IMR-90 (cell line): ENCODE results near the gene WIPF1. TPM values are rescaled to one million over a fixed set of nuclear protein-coding genes. Genes with fewer than 3 reads are reported as not detected.

Experiments used
- ATAC-seq: fragments of 200-7000 bp; cut with Tn5 transposase; 2 replicates; pipeline ENCODE4 v1.9.1; 2020; ENCODE audit warnings: low read depth, mild to moderate bottlenecking, moderate library complexity
- BruUV-seq: library from RNA; stranded (reverse); fragments of 400-500 nt; replicated peaks from 2 replicates; lab custom pipeline; 2021; lab: Mats Ljungman, UMichigan
- CTCF ChIA-PET: fragments of 300-600 bp; formaldehyde crosslinking; extraction: SDS; loops from one replicate; lab custom pipeline; 2021; ENCODE audit warnings: antibody characterized with exemption; lab: Yijun Ruan, JAX
- POLR2A ChIA-PET: fragments of 300-600 bp; sonication (Branson Sonifier 250); formaldehyde crosslinking; loops from one replicate; lab custom pipeline; 2022; ENCODE audit warnings: antibody characterized with exemption; ENCODE audit not compliant: unreplicated experiment; lab: Charles Lee
- DNase-seq: peaks from one replicate; pipeline ENCODE4 v3.0.0; 2013
- H2AFZ ChIP-seq: replicated peaks from 2 replicates; pipeline ENCODE3; 2013; ENCODE audit warnings: low read length, mild to moderate bottlenecking; ENCODE audit not compliant: poor library complexity
- H2AK5ac ChIP-seq: 2 replicates; pipeline ENCODE4 v1.6.1; 2013; ENCODE audit warnings: low read depth, low read length, inconsistent platforms
- H2AK9ac ChIP-seq: replicated peaks from 2 replicates; pipeline ENCODE3; 2013; ENCODE audit warnings: mild to moderate bottlenecking, low read depth, low read length, moderate library complexity; ENCODE audit not compliant: poor library complexity
- H2BK120ac ChIP-seq: 2 replicates; pipeline ENCODE4 v1.6.1; 2013; ENCODE audit warnings: low read depth, low read length, inconsistent platforms
- H2BK15ac ChIP-seq: 3 replicates; pipeline ENCODE4 v1.6.1; 2013; ENCODE audit warnings: low read depth, low read length, inconsistent platforms
- H2BK20ac ChIP-seq: 2 replicates; pipeline ENCODE4 v1.6.1; 2013; ENCODE audit warnings: low read depth, mild to moderate bottlenecking, inconsistent platforms, low read length, moderate library complexity
- H2BK5ac ChIP-seq: 2 replicates; pipeline ENCODE4 v1.6.1; 2013; ENCODE audit warnings: mild to moderate bottlenecking, low read depth, low read length, inconsistent platforms; ENCODE audit not compliant: poor library complexity, severe bottlenecking
- H3K14ac ChIP-seq: replicated peaks from 2 replicates; pipeline ENCODE4 v1.6.1; 2013; ENCODE audit warnings: low read depth, low read length, inconsistent platforms
- H3K18ac ChIP-seq: 2 replicates; pipeline ENCODE4 v1.6.1; 2013; ENCODE audit warnings: low read depth, low read length, control low read depth
- H3K23ac ChIP-seq: 2 replicates; pipeline ENCODE4 v1.6.1; 2013; ENCODE audit warnings: low read depth, low read length, inconsistent platforms
- H3K27ac ChIP-seq: 2 replicates; pipeline ENCODE4 v1.5.1; 2013; ENCODE audit warnings: mild to moderate bottlenecking, control low read depth, low read length; ENCODE audit not compliant: insufficient read depth
- H3K27me3 ChIP-seq: 2 replicates; pipeline ENCODE4 v1.6.1; 2013; ENCODE audit warnings: low read length; ENCODE audit not compliant: control insufficient read depth, insufficient read depth
- H3K36me3 ChIP-seq: 2 replicates; pipeline ENCODE4 v1.6.1; 2013; ENCODE audit warnings: low read length, mixed read lengths; ENCODE audit not compliant: control insufficient read depth, insufficient read depth
- H3K4ac ChIP-seq: 2 replicates; pipeline ENCODE4 v1.6.1; 2013; ENCODE audit warnings: low read depth, low read length, inconsistent platforms
- H3K4me1 ChIP-seq: 2 replicates; pipeline ENCODE4 v1.6.1; 2013; ENCODE audit warnings: low read length, mixed read lengths; ENCODE audit not compliant: control insufficient read depth, insufficient read depth
- H3K4me2 ChIP-seq: 2 replicates; pipeline ENCODE4 v1.6.1; 2013; ENCODE audit warnings: low read depth, mild to moderate bottlenecking, control low read depth, low read length, moderate library complexity
- H3K4me3 ChIP-seq: 2 replicates; pipeline ENCODE4 v1.5.1; 2013; ENCODE audit warnings: low read depth, mild to moderate bottlenecking, control low read depth, low read length, moderate library complexity; ENCODE audit not compliant: insufficient read depth
- H3K56ac ChIP-seq: 2 replicates; pipeline ENCODE4 v1.6.1; 2013; ENCODE audit warnings: low read length, inconsistent platforms; ENCODE audit not compliant: insufficient read depth; ENCODE audit errors: extremely low read depth
- H3K79me1 ChIP-seq, 2 experiments: 2 replicates each; pipeline ENCODE4 v1.6.1; 2013; ENCODE audit warnings: low read length in 2 of 2, inconsistent platforms in 1 of 2, low read depth in 1 of 2
- H3K9ac ChIP-seq: 2 replicates; pipeline ENCODE4 v1.6.1; 2013; ENCODE audit warnings: low read depth, low read length, control low read depth
- H3K9me1 ChIP-seq: 2 replicates; pipeline ENCODE4 v1.6.1; 2013; ENCODE audit warnings: low read length, inconsistent platforms; ENCODE audit not compliant: insufficient read depth
- H3K9me3 ChIP-seq: 2 replicates; pipeline ENCODE4 v1.6.1; 2013; ENCODE audit warnings: low read length; ENCODE audit not compliant: control insufficient read depth, insufficient read depth
- H4K20me1 ChIP-seq: 2 replicates; pipeline ENCODE4 v1.6.1; 2013; ENCODE audit warnings: low read length, inconsistent platforms; ENCODE audit not compliant: insufficient read depth
- H4K5ac ChIP-seq: 2 replicates; pipeline ENCODE4 v1.6.1; 2013; ENCODE audit warnings: mild to moderate bottlenecking, low read depth, low read length, control low read depth
- H4K8ac ChIP-seq, 2 experiments: 2 replicates each; pipeline ENCODE4 v1.6.1; 2013; ENCODE audit warnings: low read depth in 2 of 2, low read length in 2 of 2, control low read depth in 1 of 2, inconsistent platforms in 1 of 2
- H4K91ac ChIP-seq: 2 replicates; pipeline ENCODE4 v1.6.1; 2013; ENCODE audit warnings: low read depth, low read length, inconsistent platforms; ENCODE audit not compliant: insufficient read depth
- CEBPB ChIP-seq: IDR thresholded peaks from 2 replicates; pipeline ENCODE4 v1.6.1; 2012; ENCODE audit warnings: low read depth, low read length, improper control_type of control experiment
- CHD1 ChIP-seq: IDR thresholded peaks from 2 replicates; pipeline ENCODE4 v1.6.1; 2012; ENCODE audit warnings: low read depth, low read length, improper control_type of control experiment
- FOS ChIP-seq: fragments of 150-350 bp; IDR thresholded peaks from 2 replicates; pipeline ENCODE4 v1.6.1; 2016; ENCODE audit warnings: low read depth, low read length
- MAFK ChIP-seq: IDR thresholded peaks from 2 replicates; pipeline ENCODE4 v1.6.1; 2012; ENCODE audit warnings: low read depth, low read length, improper control_type of control experiment
- MXI1 ChIP-seq: IDR thresholded peaks from 2 replicates; pipeline ENCODE4 v1.6.1; 2012; ENCODE audit warnings: low read depth, mild to moderate bottlenecking, low read length, moderate library complexity, borderline replicate concordance
- NFE2L2 ChIP-seq: fragments of 150-350 bp; IDR thresholded peaks from 2 replicates; pipeline ENCODE4 v1.6.1; 2016; ENCODE audit warnings: low read depth, mild to moderate bottlenecking, low read length
- POLR2A ChIP-seq: IDR thresholded peaks from 2 replicates; pipeline ENCODE4 v1.6.1; 2012; ENCODE audit warnings: mild to moderate bottlenecking, low read depth, low read length
- RAD21 ChIP-seq: IDR thresholded peaks from 2 replicates; pipeline ENCODE4 v1.6.1; 2012; ENCODE audit warnings: low read length, improper control_type of control experiment
- RCOR1 ChIP-seq: IDR thresholded peaks from 2 replicates; pipeline ENCODE4 v1.6.1; 2012; ENCODE audit warnings: mild to moderate bottlenecking, low read length, improper control_type of control experiment; ENCODE audit not compliant: insufficient replicate concordance
- RFX5 ChIP-seq: IDR thresholded peaks from 2 replicates; pipeline ENCODE4 v1.8.0; 2012; ENCODE audit warnings: low read depth, mild to moderate bottlenecking, low read length, moderate library complexity
- SMC3 ChIP-seq: fragments of 150-350 bp; IDR thresholded peaks from 2 replicates; pipeline ENCODE4 v1.6.1; 2016; ENCODE audit warnings: low read depth, mild to moderate bottlenecking, antibody characterized with exemption, low read length, moderate library complexity
- WGBS, 2 experiments: methylation state at CpG; one replicate each; pipeline versions ENCODE4 v1.1.5 to v1.1.7; 2013; ENCODE audit warnings: missing lambda C conversion rate in 2 of 2; ENCODE audit not compliant: insufficient read length in 1 of 2; ENCODE audit errors: extremely low coverage in 2 of 2; 5-methylcytosine and 5-hydroxymethylcytosine counted together
- dilution Hi-C: fragments of 300-500 bp; cut with HindIII; formaldehyde crosslinking; loops from one replicate; pipeline ENCODE4 v1.14.3; 2018; ENCODE audit warnings: low sequenced_read_pairs; ENCODE audit not compliant: unreplicated experiment
- in situ Hi-C: fragments of 300-500 bp; cut with MboI; formaldehyde crosslinking; loops from 3 replicates; pipeline ENCODE4 v1.14.3; 2019; ENCODE audit warnings: low sequenced_read_pairs, inconsistent platforms, mixed read lengths
- intact Hi-C: fragments of 100-400 bp; cut with micrococcal nuclease; formaldehyde crosslinking; loops from 2 replicates; pipeline ENCODE4 v1.10.0; 2022
- polyA plus RNA-seq, 3 experiments: library from polyadenylated mRNA; depleted of rRNA; stranded (reverse); fragments of >200 nt; gene quantifications; 2 replicates each; pipeline ENCODE4 v1.2.3, GENCODE V29; 2012; ENCODE audit warnings: low replicate concordance in 1 of 3
- total RNA-seq: library from RNA; depleted of rRNA; stranded (reverse); fragments of >200 nt; gene quantifications from 2 replicates; pipeline ENCODE4 v1.2.3, GENCODE V29; 2012
- TF ChIP-seq, protein P1 (sequence below): fragments of 150-350 bp; IDR thresholded peaks from 2 replicates; pipeline ENCODE4 v1.6.1; 2017; ENCODE audit warnings: mild to moderate bottlenecking, antibody characterized with exemption, low read length, low read depth
- TF ChIP-seq, protein P2 (sequence below): conservative IDR thresholded peaks from 2 replicates; pipeline ENCODE4 v1.5.1; 2012; ENCODE audit warnings: mild to moderate bottlenecking, low read depth, low read length, improper control_type of control experiment

WIPF1 gene
- total and polyA plus RNA-seq, 2 of the 4 experiments (the other 2 are of a cell fraction), result 2.7 to 13.5 TPM

DNA sequence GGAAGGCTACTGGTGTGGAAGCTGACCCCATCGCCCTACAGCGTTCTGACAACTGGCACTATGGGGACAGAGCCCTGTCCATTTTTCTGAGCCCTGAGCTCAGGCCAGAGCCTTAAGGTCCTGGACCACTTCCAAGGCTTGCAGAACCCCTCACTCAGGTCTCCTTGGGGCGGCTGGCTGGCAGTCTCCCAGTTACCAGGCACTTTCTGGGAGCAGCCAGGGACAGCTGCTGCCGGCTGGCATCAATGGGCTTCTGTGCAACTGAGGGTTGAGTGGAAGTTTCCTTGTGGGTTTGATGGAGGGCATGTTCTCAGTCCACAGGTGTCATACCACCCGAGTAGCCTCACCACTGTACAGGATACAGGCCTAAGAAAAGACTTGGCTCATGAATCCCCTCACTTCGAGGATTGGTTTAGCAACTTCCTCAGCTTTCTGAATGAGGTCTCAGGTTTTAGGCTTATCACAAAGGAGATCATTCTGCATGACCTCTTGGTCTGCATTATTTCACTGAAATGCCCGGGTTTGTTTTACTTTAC, 27.4 kb upstream of the WIPF1 start:
- peaks cover 3 to 18% of the 10 kb centered on the region in 2 experiments; a peak in 2 of 4 replicates for H3K79me1 ChIP-seq
- no peak overlapping the region for H3K14ac ChIP-seq
- H3K36me3 ChIP-seq, result no peaks in the 10 kb centered on the region; the same call in 1 of the 2 replicates
- H2BK120ac ChIP-seq, result no peak overlapping the region
- peaks cover 2% of the 10 kb centered on the region; the same call in 1 of the 2 replicates for H3K9me1 ChIP-seq
- no peak overlapping the region for H3K9ac ChIP-seq
- no peak overlapping the region for H2AK9ac ChIP-seq
- 71% methylated on average over 1 of the region's 7 CpGs; no CpG with 5 or more reads in 1 of the 2 experiments for WGBS, 2 experiments
- H4K5ac ChIP-seq, result no peak overlapping the region
- ChIA-PET POLR2A (no interaction called here), CTCF (no interaction called here)
- ATAC-seq, result no peak
- no peaks in the 10 kb centered on the region for H4K20me1 ChIP-seq
- H2BK5ac ChIP-seq, result no peak overlapping the region
- intact Hi-C loops, result loop anchor here (5.0 kb wide), 1 partner anchor 52 kb away; no protein-coding TSS in a partner anchor
- H2BK15ac ChIP-seq, result no peak overlapping the region
- H3K4me3 ChIP-seq, result no peak overlapping the region
- no peaks in the 10 kb centered on the region for H3K27me3 ChIP-seq
- dilution Hi-C loops, result no loop called here
- H3K4me1 ChIP-seq, result no peaks in the 10 kb centered on the region
- no peak overlapping the region for H3K27ac ChIP-seq
- no peak overlapping the region for H3K4ac ChIP-seq
- no peaks in the 10 kb centered on the region for H3K9me3 ChIP-seq
- no peak for DNase-seq
- H3K23ac ChIP-seq, result no peak overlapping the region
- H2BK20ac ChIP-seq, result no peak overlapping the region
- H4K91ac ChIP-seq, result no peak overlapping the region
- in situ Hi-C loops, result no loop called here
- no peak overlapping the region for H3K4me2 ChIP-seq
- no peak overlapping the region for H2AK5ac ChIP-seq
- TF ChIP-seq MXI1, result no peak
- TF ChIP-seq RAD21, result no peak
- no peak for TF ChIP-seq FOS
- TF ChIP-seq MAFK, result no peak
- TF ChIP-seq NFE2L2, result no peak
- no peak for TF ChIP-seq POLR2A
- TF ChIP-seq, protein P1, sequence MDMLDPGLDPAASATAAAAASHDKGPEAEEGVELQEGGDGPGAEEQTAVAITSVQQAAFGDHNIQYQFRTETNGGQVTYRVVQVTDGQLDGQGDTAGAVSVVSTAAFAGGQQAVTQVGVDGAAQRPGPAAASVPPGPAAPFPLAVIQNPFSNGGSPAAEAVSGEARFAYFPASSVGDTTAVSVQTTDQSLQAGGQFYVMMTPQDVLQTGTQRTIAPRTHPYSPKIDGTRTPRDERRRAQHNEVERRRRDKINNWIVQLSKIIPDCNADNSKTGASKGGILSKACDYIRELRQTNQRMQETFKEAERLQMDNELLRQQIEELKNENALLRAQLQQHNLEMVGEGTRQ, result no peak
- no peak for TF ChIP-seq RCOR1
- no peak for TF ChIP-seq CEBPB
- no peak for TF ChIP-seq CHD1
- TF ChIP-seq, protein P2, sequence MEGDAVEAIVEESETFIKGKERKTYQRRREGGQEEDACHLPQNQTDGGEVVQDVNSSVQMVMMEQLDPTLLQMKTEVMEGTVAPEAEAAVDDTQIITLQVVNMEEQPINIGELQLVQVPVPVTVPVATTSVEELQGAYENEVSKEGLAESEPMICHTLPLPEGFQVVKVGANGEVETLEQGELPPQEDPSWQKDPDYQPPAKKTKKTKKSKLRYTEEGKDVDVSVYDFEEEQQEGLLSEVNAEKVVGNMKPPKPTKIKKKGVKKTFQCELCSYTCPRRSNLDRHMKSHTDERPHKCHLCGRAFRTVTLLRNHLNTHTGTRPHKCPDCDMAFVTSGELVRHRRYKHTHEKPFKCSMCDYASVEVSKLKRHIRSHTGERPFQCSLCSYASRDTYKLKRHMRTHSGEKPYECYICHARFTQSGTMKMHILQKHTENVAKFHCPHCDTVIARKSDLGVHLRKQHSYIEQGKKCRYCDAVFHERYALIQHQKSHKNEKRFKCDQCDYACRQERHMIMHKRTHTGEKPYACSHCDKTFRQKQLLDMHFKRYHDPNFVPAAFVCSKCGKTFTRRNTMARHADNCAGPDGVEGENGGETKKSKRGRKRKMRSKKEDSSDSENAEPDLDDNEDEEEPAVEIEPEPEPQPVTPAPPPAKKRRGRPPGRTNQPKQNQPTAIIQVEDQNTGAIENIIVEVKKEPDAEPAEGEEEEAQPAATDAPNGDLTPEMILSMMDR, result no peak
- TF ChIP-seq RFX5, result no peak
- TF ChIP-seq SMC3, result no peak
- no TSS peak for BruUV-seq
- no peak overlapping the region for H3K18ac ChIP-seq
- no peak overlapping the region for H4K8ac ChIP-seq
- no peak overlapping the region for H3K56ac ChIP-seq
- no peak overlapping the region for H2AFZ ChIP-seq
